22Rv1 (cell line): Measurements from ENCODE around the gene GOLGA5.

Experiments used
- ZFX ChIP-seq: fragments of 450-650 bp; IDR thresholded peaks from 2 replicates; pipeline ENCODE4 v1.6.1; 2017; ENCODE audit warnings: antibody characterized with exemption, borderline replicate concordance
- TF ChIP-seq, protein P1 (sequence below): fragments of 450-650 bp; IDR thresholded peaks from 2 replicates; pipeline ENCODE4 v1.5.1; 2017; ENCODE audit warnings: mild to moderate bottlenecking

DNA sequence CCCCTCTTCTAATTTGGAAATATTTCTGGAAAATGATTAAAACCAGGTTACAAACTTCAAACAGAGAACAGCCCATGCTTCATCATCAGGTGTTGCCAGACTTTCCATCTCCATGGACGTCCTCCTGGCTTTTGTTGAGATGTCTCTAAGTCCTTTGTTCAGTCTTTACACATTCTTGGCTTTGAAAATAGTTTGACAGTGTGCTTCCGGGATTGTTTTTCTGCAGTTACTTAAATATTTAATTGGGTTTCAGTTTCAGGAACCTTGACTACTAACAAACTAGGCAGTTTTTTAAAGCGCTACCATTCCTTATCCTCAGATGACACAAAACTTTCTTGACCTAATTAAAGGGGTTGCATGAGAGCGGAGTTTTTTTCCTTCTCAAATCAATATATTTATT lies 47.8 kb downstream of the GOLGA5 start:
- TF ChIP-seq, protein P1, sequence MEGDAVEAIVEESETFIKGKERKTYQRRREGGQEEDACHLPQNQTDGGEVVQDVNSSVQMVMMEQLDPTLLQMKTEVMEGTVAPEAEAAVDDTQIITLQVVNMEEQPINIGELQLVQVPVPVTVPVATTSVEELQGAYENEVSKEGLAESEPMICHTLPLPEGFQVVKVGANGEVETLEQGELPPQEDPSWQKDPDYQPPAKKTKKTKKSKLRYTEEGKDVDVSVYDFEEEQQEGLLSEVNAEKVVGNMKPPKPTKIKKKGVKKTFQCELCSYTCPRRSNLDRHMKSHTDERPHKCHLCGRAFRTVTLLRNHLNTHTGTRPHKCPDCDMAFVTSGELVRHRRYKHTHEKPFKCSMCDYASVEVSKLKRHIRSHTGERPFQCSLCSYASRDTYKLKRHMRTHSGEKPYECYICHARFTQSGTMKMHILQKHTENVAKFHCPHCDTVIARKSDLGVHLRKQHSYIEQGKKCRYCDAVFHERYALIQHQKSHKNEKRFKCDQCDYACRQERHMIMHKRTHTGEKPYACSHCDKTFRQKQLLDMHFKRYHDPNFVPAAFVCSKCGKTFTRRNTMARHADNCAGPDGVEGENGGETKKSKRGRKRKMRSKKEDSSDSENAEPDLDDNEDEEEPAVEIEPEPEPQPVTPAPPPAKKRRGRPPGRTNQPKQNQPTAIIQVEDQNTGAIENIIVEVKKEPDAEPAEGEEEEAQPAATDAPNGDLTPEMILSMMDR: no peak
- no peak for TF ChIP-seq ZFX
